ENCODE measurements around the gene ERC2. TPM values are rescaled to one million over a fixed set of nuclear protein-coding genes. Genes with fewer than 3 reads are reported as not detected.

The ERC2 gene
- total and polyA plus RNA-seq, 7 donors = 0.52 to 5.7 (median 1.2) TPM; not detected in 2

DNA sequence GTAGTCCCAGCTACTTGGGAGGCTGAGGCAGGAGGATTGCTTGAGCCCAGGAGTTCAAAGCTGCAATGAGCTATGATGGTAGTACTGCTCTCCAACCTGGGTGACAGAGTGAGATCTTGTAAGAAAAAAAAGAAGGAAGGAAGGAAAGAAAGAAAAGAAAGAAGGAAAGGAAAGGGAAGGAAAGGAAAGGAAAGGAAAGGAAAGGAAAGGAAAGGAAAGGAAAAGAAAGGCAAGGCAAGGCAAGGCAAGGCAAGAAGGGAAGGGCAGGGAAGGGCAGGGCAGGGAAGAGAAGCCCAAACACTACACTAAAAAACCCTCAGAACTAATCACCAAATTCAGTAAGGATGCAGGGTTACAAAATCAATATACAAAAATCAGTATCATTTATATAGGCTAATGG is 341.6 kb downstream of the ERC2 start:
- H3K9me3 ChIP-seq = no peaks in the 10 kb centered on the region
- no peak for TF ChIP-seq POLR2AphosphoS5 (IDR thresholded peaks at IDR 0.05)
- no peak for TF ChIP-seq POLR2A (IDR thresholded peaks at IDR 0.05)
- TF ChIP-seq EP300 (IDR thresholded peaks at IDR 0.05) = no peak
- TF ChIP-seq, protein P1, sequence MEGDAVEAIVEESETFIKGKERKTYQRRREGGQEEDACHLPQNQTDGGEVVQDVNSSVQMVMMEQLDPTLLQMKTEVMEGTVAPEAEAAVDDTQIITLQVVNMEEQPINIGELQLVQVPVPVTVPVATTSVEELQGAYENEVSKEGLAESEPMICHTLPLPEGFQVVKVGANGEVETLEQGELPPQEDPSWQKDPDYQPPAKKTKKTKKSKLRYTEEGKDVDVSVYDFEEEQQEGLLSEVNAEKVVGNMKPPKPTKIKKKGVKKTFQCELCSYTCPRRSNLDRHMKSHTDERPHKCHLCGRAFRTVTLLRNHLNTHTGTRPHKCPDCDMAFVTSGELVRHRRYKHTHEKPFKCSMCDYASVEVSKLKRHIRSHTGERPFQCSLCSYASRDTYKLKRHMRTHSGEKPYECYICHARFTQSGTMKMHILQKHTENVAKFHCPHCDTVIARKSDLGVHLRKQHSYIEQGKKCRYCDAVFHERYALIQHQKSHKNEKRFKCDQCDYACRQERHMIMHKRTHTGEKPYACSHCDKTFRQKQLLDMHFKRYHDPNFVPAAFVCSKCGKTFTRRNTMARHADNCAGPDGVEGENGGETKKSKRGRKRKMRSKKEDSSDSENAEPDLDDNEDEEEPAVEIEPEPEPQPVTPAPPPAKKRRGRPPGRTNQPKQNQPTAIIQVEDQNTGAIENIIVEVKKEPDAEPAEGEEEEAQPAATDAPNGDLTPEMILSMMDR (IDR thresholded peaks at IDR 0.05) = no peak
- H3K27me3 ChIP-seq = no peaks in the 10 kb centered on the region
- no peak overlapping the region for H3K4me3 ChIP-seq
- H3K36me3 ChIP-seq = no peaks in the 10 kb centered on the region
- DNase-seq = no peak
- H3K4me1 ChIP-seq = peaks cover 0 to under 1% (median 0%) of the 10 kb centered on the region in 4 donors
- intact Hi-C loops (cut with DNase I) = no loop called here
- H3K27ac ChIP-seq = no peak overlapping the region

GRCh38 chr3:56125358-56126005 is 342.8 kb downstream of the ERC2 start:
- 58 to 62% methylated on average over 5 of the region's 5 CpGs for WGBS, 2 donors
- no peaks in the 10 kb centered on the region for H3K27me3 ChIP-seq
- intact Hi-C loops (cut with DNase I) = no loop called here
- no peak overlapping the region for H3K27ac ChIP-seq
- H3K4me3 ChIP-seq = no peak overlapping the region
- DNase-seq = peak; percentile 75
- H3K36me3 ChIP-seq = no peaks in the 10 kb centered on the region
- H3K9me3 ChIP-seq = no peaks in the 10 kb centered on the region
- TF ChIP-seq POLR2AphosphoS5 (IDR thresholded peaks at IDR 0.05) = peak in 3 of 4 donors; percentile 14 to 40 (median 14)
- TF ChIP-seq, protein P1 (IDR thresholded peaks at IDR 0.05) = no peak
- no peaks in the 10 kb centered on the region for H3K4me1 ChIP-seq

GRCh38 chr3:56124546-56124945 is 343.7 kb downstream of the ERC2 start:
- intact Hi-C loops (cut with DNase I) = no loop called here
- WGBS, 2 donors = 74 to 89% methylated on average over 1 of the region's 1 CpG
- Histone ChIP-seq H3K27me3 (no peaks in the 10 kb centered on the region), H3K4me3 (no peak overlapping the region), H3K36me3 (no peaks in the 10 kb centered on the region), H3K4me1 (no peaks in the 10 kb centered on the region), H3K9me3 (no peaks in the 10 kb centered on the region), H3K27ac (no peak overlapping the region)
- DNase-seq = no peak
- TF ChIP-seq POLR2AphosphoS5 (IDR thresholded peaks at IDR 0.05) (no peak), POLR2A (IDR thresholded peaks at IDR 0.05) (no peak), EP300 (IDR thresholded peaks at IDR 0.05) (no peak)
- TF ChIP-seq, protein P1 (IDR thresholded peaks at IDR 0.05) = no peak

DNA sequence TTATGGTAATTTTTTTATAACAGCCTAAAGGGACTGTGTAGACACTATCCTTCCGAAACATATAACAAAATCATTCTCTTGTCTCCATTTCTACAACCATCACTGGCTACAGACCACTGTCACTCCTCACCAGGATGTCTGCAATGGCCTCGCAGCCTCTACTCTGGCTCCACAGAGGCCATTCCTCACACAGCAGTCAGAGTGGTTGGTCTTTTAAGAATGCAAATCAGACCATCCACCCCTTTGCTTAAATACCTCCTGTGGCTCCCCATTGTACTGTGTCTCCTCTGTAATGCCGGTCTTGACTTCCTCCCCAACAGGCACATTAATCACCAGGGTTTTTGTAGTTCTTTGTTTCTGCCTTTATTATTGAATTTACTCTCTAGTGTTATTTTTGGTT is 344.8 kb downstream of the ERC2 start:
- Histone ChIP-seq H3K27me3 (no peaks in the 10 kb centered on the region), H3K27ac (no peak overlapping the region), H3K9me3 (no peaks in the 10 kb centered on the region), H3K4me1 (no peaks in the 10 kb centered on the region), H3K36me3 (no peaks in the 10 kb centered on the region), H3K4me3 (no peak overlapping the region)
- no peak for DNase-seq
- intact Hi-C loops (cut with DNase I) = no loop called here
- 89% methylated on average over 3 of the region's 3 CpGs for WGBS, 2 donors
- TF ChIP-seq EP300 (IDR thresholded peaks at IDR 0.05) (no peak), POLR2AphosphoS5 (IDR thresholded peaks at IDR 0.05) (no peak), POLR2A (IDR thresholded peaks at IDR 0.05) (no peak)
- TF ChIP-seq, protein P1 (IDR thresholded peaks at IDR 0.05) = no peak

GRCh38 chr3:56122911-56123310 is 345.4 kb downstream of the ERC2 start:
- whole genome bisulfite sequencing, 2 donors = 67 to 82% methylated on average over 2 of the region's 2 CpGs
- H3K4me3 ChIP-seq = no peak overlapping the region
- no peak for TF ChIP-seq POLR2AphosphoS5 (IDR thresholded peaks at IDR 0.05)
- TF ChIP-seq, protein P1 (IDR thresholded peaks at IDR 0.05) = no peak
- H3K9me3 ChIP-seq = no peaks in the 10 kb centered on the region
- H3K27ac ChIP-seq = no peak overlapping the region
- intact Hi-C loops (cut with DNase I) = no loop called here
- H3K4me1 ChIP-seq = no peaks in the 10 kb centered on the region
- no peak for DNase-seq
- H3K27me3 ChIP-seq = no peaks in the 10 kb centered on the region
- H3K36me3 ChIP-seq = no peaks in the 10 kb centered on the region
